Astrocyte of the spinal cord (primary cell): Measurements from ENCODE around the gene RUNDC3A.
A peak's percentile ranks its signal among the peaks of the same experiment; 100 is the strongest.
"Not testable (repeated sequence)": the region's sequence is repeated elsewhere in the genome, so short reads cannot be mapped to it uniquely, and the experiment has no call there.

ENCODE experiments used
- DNase-seq: peaks from one replicate; pipeline ENCODE4 v3.0.0; 2011; ENCODE audit warnings: low read depth, low spot score
- H3K4me3 ChIP-seq: 2 replicates; pipeline ENCODE4 v1.5.1; 2011; ENCODE audit warnings: low read depth, mild to moderate bottlenecking, low read length, moderate library complexity
- in situ Hi-C: cut with HindIII; loops from 2 replicates; pipeline ENCODE4 v1.10.0; 2017; ENCODE audit warnings: low sequenced_read_pairs
- TF ChIP-seq, protein P1 (sequence below): IDR thresholded peaks from 2 replicates; pipeline ENCODE4 v1.5.1; 2012; ENCODE audit warnings: low read depth, mild to moderate bottlenecking, low read length, inconsistent platforms

RUNDC3A gene

DNA sequence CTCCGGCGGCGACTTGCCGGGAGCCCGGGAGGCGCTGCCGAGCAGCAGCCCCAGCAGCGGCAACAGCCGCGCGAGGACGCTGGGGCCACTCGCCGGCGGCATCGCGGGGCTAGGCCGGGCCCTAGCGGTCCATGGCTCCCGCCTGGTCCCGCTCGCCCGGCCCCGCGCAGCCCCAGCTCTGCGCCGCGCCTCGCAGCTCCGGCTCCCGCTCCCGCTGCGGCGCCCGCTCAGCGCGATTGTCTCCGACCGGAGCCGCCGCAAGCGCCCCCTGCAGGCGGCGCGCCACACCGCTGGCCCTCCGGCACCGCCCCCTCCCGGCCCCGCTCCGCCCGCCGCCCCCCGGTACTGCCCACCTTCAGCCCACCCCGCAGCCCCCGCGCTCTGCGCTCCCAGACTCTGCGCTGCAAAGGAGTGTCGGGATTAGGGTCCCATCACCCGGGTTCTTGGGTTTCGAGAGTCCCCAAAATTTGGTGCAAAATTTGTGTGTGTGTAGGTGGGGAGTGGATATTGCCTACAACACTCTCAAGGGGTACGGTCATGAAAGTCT, 55.3 kb downstream of the RUNDC3A start, which contains the start of gene FAM171A2:
Gene FAM171A2 (minus strand): TSS at position 241 of the 547 bp plus-strand sequence. CDS start 139 bp downstream, at position 102.
- TF ChIP-seq, protein P1, sequence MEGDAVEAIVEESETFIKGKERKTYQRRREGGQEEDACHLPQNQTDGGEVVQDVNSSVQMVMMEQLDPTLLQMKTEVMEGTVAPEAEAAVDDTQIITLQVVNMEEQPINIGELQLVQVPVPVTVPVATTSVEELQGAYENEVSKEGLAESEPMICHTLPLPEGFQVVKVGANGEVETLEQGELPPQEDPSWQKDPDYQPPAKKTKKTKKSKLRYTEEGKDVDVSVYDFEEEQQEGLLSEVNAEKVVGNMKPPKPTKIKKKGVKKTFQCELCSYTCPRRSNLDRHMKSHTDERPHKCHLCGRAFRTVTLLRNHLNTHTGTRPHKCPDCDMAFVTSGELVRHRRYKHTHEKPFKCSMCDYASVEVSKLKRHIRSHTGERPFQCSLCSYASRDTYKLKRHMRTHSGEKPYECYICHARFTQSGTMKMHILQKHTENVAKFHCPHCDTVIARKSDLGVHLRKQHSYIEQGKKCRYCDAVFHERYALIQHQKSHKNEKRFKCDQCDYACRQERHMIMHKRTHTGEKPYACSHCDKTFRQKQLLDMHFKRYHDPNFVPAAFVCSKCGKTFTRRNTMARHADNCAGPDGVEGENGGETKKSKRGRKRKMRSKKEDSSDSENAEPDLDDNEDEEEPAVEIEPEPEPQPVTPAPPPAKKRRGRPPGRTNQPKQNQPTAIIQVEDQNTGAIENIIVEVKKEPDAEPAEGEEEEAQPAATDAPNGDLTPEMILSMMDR, result peak; percentile 54
- in situ Hi-C loops, result no loop called here
- H3K4me3 ChIP-seq, result peak within 1 kb of the TSS; percentile 61
- DNase-seq, result peak; percentile 24

- H3K4me3 ChIP-seq, DNase-seq, in situ Hi-C loops: not testable (repeated sequence)
Observed at GRCh38 chr17:44365051-44365450, 56.6 kb downstream of the RUNDC3A start.

DNA sequence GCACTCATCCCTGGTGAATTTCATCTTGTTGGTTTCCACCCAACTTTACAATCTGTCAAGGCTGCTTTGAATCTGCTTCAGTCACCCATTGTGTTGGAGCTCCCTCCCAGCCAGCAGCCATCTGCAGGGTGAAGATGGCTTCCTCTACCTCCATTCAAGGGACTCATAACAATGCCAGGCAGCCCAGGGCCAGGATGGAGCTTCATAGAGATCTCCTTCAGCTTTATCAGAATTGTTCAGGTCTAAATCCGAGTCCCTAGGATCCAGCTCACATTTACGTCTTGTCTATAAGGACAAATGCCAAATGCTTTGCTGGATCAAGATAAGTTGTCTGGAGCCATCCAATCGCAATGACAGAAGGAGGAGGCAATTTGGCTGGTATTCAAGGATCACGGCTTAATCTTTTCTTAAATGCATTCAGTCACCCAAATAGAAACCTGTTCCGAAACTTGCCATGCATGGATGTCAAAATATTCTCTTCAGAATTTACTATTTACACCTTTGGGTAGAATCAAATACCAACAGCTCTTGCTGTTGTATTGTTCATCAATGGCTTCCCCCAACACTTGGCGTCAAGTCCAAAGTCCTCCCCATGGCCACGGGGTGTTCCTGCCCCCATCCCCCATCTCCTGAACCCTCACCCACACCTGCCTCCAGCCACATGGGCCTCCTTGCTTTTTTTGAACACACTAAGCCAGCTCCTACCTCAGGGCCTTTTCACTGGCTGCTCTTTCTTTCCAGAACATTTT, 59.0 kb downstream of the RUNDC3A start:
- no peak for DNase-seq
- no peak overlapping the region for H3K4me3 ChIP-seq
- in situ Hi-C loops, result no loop called here
- TF ChIP-seq, protein P1, result no peak
